AG09319 (cell line): ENCODE results near the gene CCNF.

Experiments
- DNase-seq: peaks from one replicate; pipeline ENCODE4 v3.0.0-alpha.2; 2010; ENCODE audit warnings: low read depth; ENCODE audit errors: extremely low read depth
- TF ChIP-seq, protein P1 (sequence below): IDR thresholded peaks from 2 replicates; pipeline ENCODE4 v1.5.1; 2011; ENCODE audit warnings: low read depth, mild to moderate bottlenecking, inconsistent platforms, low read length, moderate library complexity

Gene CCNF

DNA sequence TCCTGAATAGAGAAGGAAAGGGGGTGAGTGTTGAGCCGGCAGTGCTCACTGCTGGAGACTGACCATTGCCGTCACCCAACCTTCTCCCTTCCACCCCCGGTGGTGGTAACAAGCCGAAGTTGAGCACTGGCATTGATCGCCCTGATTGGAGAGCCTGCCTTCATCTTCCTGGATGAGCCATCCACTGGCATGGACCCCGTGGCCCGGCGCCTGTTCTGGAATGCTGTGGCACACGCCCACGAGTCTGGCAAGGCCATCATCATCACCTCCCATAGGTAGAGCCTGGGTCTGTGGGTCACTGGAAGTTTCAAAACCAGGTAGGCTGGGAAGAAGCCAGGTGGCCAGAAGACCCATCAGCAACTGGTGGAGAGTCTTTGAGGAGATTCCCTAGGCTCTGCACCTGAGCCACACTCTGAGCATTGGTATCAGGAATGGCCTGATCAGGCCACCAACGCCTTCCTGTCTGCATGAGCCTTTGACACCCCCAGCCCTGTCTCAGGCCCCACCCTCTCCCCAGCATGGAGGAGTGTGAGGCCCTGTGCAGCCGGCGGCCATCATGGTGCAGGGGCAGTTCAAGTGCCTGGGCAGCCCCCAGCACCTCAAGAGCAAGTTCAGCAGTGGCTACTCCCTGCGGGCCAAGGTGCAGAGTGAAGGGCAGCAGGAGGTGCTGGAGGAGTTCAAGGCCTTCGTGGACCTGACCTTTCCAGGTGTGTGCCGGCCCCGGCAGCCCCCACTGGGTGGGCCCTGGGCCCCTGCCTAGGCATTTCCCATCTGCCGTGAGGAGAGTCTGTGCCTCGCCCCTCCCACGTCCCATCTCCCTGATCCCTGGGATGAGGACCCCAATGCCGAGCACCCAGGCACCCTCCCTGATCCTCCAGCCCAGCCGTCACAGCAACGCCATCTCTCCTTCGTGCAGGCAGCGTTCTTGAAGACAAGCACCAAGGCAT, 4.9 kb upstream of the CCNF start:
- no peak for DNase-seq
- TF ChIP-seq, protein P1, sequence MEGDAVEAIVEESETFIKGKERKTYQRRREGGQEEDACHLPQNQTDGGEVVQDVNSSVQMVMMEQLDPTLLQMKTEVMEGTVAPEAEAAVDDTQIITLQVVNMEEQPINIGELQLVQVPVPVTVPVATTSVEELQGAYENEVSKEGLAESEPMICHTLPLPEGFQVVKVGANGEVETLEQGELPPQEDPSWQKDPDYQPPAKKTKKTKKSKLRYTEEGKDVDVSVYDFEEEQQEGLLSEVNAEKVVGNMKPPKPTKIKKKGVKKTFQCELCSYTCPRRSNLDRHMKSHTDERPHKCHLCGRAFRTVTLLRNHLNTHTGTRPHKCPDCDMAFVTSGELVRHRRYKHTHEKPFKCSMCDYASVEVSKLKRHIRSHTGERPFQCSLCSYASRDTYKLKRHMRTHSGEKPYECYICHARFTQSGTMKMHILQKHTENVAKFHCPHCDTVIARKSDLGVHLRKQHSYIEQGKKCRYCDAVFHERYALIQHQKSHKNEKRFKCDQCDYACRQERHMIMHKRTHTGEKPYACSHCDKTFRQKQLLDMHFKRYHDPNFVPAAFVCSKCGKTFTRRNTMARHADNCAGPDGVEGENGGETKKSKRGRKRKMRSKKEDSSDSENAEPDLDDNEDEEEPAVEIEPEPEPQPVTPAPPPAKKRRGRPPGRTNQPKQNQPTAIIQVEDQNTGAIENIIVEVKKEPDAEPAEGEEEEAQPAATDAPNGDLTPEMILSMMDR, result no peak

DNA sequence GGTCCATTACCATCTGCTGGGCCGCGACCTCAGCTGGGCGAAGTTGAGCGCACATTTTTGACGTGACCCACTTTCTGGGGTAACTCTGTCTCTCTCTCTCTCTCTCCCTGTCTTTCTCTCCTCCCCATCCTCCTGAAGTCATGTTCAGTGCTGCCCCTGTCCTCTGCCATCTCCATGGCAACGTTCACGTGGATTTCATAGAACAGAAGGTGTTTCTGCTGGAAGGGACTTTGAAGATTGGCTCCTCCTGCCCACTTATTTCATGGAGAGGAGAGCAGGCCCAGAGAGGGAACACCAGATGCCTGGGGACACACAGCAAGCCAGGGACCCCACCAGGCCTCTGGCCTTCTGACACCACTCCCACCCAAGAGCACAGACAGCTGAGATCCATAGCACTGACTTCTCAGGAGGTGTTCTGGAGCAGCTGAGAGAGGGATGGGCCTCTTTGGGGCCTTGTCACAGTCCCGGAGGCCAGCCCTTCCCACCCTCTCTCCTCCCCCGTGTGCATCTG, 4.2 kb upstream of the CCNF start:
- no peak for DNase-seq
- TF ChIP-seq, protein P1, result no peak

DNA sequence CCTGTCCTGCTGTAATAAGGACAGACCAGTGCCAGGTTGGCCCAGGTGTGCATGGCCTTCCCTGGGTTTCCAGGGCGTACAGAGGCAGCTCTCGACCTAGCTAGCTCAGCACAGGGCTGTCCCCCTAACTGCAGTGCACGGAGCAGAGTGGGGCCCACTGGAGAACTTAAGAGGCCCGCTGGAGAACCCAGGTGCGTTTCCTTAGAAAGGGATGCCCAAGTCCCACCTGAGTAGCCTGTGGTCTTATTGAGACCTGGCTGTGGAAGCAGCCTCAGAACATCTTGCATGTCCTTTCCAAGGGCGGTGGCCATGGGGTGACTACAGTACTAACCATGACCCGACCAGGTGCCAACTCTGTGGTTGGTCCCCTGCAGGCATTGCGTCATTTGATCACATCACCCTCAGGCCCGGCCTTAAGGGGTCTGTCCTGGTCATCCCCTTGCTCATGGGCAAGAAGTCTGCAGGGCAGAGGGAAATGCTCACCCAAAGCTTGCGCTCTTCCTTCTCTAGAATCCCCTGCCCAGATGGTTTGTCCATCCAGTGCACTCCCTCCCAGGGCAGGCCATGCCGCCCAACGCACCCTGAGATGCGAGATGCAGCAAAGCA, 3.3 kb upstream of the CCNF start:
- TF ChIP-seq, protein P1, result no peak
- DNase-seq, result no peak

DNA sequence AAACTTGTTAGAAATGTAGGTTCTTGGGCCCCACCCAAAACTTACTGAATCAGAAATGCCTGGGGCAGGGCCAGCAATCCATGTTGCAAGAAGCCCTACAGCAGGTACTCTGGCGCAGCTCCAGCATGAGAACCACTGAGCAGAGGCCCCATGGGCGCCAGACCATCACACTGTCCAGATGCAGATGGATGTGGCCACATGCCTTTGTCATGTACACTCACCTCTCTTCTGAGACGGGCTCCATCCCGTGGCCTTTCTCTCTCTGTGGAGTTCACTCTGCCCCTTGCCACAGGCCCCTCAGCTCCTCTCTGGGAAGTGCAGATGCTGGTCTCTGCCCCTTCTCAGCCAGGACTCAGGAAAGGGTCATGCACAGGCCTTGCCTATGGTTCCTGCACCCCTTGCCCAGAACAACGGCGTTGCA, 2.3 kb upstream of the CCNF start:
- no peak for DNase-seq
- TF ChIP-seq, protein P1, result no peak

DNA sequence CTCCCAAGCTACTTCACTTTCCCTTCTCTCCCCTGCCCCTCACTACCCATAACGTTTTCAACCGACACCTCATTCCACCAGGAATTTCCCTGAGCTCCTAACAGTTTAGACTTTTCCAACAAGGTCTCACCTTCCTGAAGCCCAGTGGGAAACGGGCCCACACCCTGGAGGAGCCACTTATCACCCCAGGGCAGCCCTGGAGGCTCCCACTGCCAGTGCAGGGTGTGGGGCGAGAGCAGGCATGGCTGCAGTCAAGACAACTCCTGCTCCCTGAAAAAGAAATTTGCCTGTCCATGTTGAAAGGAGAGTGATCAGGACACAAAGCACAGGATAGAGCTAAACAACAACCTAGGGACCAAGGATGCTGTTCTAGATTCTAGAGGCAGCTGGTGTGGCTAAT, 1.7 kb upstream of the CCNF start:
- TF ChIP-seq, protein P1, result no peak
- no peak for DNase-seq

DNA sequence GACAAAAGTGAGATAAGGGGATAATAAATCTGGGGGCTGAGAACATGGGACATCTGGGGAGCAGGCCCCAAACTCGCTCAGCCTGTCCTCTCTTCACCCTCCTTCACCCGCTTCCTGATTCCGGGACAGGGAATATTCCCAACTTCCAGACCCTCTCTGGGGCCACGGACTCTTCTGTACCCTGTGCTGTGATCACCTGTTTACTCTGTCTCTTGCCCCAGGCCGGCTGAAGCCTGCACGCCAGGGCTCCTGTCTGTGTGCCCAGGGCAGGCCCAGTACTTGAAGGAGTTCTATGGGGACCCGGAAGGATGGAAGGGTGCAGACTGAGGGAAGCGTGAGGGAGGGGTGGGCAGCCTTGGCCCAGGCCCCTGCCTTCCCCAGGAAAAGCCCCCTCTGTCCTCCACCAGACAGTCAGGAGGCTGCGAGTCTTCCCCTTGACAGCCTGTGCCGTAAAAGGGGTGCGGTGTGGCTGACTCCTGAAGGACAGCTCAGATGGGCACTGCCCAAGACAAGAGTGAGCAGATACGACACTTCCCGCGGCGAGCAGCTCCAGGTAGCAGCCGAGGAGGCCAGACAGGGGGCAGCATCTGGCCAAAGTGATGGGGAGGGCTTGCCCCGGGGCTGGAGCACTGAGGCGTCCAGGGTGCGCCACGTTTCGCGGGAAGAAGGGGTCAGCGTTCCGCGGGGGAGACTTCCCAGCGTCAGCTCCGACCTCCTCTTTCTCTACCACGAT, 1.0 kb upstream of the CCNF start:
- TF ChIP-seq, protein P1, result peak; percentile 35
- no peak for DNase-seq

DNA sequence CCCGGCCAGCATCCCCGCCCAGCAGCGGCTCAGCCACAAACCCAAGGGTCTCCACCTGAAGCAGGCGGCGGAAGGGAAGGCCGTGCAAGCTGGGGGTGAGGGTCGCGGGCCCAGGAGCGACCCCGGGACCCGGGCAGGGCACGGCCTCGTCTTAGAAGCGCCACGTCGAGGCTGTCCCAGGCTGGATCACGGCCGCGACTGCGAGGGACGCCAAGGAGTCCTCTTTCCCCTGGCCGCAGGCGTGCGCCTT, 538 bp upstream of the CCNF start:
- TF ChIP-seq, protein P1, result no peak
- DNase-seq, result no peak
